DOHH2 (cell line): ENCODE results near the gene AGAP3.

Experiments
- CTCF ChIP-seq: fragments of 200-600 bp; sonication (generic); IDR thresholded peaks from one replicate; pipeline ENCODE4 v1.5.1; 2014; ENCODE audit warnings: antibody characterized with exemption, mild to moderate bottlenecking, low read depth, low read length; ENCODE audit not compliant: poor library complexity, severe bottlenecking
- EZH2phosphoT487 ChIP-seq: fragments of 200-600 bp; sonication (generic); IDR thresholded peaks from 2 replicates; pipeline ENCODE4 v1.6.1; 2017; ENCODE audit warnings: borderline replicate concordance, mild to moderate bottlenecking, antibody characterized with exemption, low read length, moderate library complexity, mixed read lengths

DNA sequence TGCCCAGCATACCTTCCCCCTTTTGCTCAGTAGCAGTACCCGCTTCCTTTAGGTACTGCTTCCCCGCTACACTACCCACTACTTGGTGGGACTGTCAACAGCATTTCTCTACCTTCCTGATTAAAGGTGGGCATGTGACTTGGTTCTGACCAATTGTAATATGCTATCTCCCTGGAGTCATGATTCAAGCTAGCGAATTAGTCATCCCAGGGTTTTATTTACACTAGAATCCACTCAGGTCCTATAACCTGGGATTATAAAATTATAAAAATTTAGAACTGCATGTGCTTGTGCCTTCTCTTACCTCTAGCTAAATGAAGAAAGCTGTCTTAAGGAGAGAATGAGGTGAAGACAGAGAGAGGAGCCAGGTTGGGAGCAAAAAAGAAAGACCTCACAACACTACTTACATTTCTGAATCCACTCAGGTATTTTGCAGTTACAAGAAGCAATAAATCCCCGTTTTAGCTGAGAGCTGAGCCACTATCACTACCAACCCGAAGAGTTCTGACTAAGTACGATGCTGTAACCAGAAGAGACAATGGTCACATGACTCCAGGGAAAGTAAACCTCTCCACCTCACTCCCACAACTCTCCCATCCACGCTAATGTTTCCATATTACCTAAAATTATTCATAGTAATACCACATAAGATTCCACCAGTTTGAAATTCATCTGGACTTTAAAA is 71.5 kb downstream of the AGAP3 start:
- TF ChIP-seq CTCF (no peak), EZH2phosphoT487 (no peak)
